HFFc6 (cell line): ENCODE measurements around the gene WDR81. TPM values are rescaled to one million over a fixed set of nuclear protein-coding genes. Genes with fewer than 3 reads are reported as not detected.

Experiments
- DNase-seq: peaks from one replicate; pipeline ENCODE4 v3.0.0-alpha.2; 2018
- H3K27ac Mint-ChIP-seq: 2 replicates; pipeline ENCODE4 v1.8.0; 2020; ENCODE audit warnings: mild to moderate bottlenecking, mixed read lengths
- H3K27me3 Mint-ChIP-seq: 2 replicates; pipeline ENCODE4 v1.8.0; 2021; ENCODE audit warnings: mild to moderate bottlenecking, moderate library complexity, mixed read lengths; ENCODE audit not compliant: insufficient read depth
- H3K36me3 Mint-ChIP-seq: 2 replicates; pipeline ENCODE4 v1.8.0; 2021; ENCODE audit warnings: low read depth, mixed read lengths
- H3K4me1 Mint-ChIP-seq: 2 replicates; pipeline ENCODE4 v1.8.0; 2020; ENCODE audit warnings: low read depth, mixed read lengths
- H3K4me3 Mint-ChIP-seq: 2 replicates; pipeline ENCODE4 v1.8.0; 2020; ENCODE audit warnings: mild to moderate bottlenecking, moderate library complexity, mixed read lengths
- H3K9me3 Mint-ChIP-seq: 2 replicates; pipeline ENCODE4 v1.8.0; 2020; ENCODE audit warnings: mild to moderate bottlenecking, mixed read lengths
- total RNA-seq, 6 experiments: library from RNA; stranded (reverse); fragmentation: NEBNext Ultra II Directional; extraction: Animal tissue kit (Norgen Biotek cat#: 25700); gene quantifications; 2 replicates in 1 of 6; 3 replicates in 5 of 6; pipeline ENCODE4 v1.2.3, GENCODE V29; 2021
- TF ChIP-seq, protein P1 (sequence below): fragments of 200-600 bp; sonication (generic); IDR thresholded peaks from 2 replicates; pipeline ENCODE4 v1.5.0; 2021; ENCODE audit warnings: antibody characterized with exemption, mild to moderate bottlenecking

The WDR81 gene
- total RNA-seq, 6 experiments from 2014 or later, result 12.5 to 18.1 (median 13.2) TPM

DNA sequence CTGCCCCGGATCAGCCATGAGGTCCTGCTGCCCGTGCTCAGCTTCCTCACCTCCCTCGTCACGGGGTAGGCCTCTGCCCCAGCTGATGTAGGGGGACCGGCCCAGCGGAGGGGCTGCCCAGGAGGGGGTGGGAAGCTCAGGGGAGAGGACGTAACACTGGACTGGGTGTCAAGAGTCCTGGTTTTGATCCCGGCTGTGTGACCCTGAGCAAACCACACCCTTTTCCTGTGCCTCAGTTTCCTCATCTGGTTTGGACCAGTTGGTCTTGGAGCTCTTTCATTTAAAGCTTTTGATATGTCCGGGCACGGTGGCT lies 6.6 kb downstream of the WDR81 start:
- peak overlapping the region; percentile 90 for H3K27ac Mint-ChIP-seq
- peaks cover 16% of the 10 kb centered on the region for H3K4me1 Mint-ChIP-seq
- H3K9me3 Mint-ChIP-seq, result no peaks in the 10 kb centered on the region
- peaks cover 4% of the 10 kb centered on the region for H3K27me3 Mint-ChIP-seq
- no peak for DNase-seq
- H3K36me3 Mint-ChIP-seq, result peaks cover 11% of the 10 kb centered on the region
- 0 out of 2 replicates have a peak overlapping the region, but pooled peaks have one; percentile 25 for H3K4me3 Mint-ChIP-seq
- TF ChIP-seq, protein P1, sequence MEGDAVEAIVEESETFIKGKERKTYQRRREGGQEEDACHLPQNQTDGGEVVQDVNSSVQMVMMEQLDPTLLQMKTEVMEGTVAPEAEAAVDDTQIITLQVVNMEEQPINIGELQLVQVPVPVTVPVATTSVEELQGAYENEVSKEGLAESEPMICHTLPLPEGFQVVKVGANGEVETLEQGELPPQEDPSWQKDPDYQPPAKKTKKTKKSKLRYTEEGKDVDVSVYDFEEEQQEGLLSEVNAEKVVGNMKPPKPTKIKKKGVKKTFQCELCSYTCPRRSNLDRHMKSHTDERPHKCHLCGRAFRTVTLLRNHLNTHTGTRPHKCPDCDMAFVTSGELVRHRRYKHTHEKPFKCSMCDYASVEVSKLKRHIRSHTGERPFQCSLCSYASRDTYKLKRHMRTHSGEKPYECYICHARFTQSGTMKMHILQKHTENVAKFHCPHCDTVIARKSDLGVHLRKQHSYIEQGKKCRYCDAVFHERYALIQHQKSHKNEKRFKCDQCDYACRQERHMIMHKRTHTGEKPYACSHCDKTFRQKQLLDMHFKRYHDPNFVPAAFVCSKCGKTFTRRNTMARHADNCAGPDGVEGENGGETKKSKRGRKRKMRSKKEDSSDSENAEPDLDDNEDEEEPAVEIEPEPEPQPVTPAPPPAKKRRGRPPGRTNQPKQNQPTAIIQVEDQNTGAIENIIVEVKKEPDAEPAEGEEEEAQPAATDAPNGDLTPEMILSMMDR, result no peak

DNA sequence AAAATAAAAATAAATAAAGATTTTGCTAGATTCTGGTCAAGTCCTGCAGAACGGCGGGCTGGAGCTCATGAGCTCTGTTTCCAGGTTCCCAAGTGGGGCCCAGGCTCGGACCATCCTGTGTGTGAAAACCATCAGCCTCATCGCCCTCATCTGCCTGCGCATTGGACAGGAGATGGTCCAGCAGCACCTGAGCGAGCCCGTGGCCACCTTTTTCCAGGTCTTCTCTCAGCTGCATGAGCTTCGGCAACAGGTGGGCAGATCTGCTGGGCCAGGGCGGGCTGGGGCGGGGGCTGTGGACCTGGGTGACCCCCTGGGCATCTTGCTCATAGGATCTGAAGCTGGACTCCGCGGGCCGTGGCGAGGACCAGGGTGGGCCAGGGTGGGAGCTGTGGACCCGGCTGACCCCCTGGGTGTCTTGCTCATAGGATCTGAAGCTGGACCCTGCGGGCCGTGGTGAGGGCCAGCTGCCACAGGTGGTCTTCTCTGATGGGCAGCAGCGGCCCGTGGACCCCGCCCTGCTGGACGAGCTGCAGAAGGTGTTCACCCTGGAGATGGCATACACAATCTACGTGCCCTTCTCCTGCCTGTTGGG lies 7.8 kb downstream of the WDR81 start:
- no peak overlapping the region for H3K27ac Mint-ChIP-seq
- H3K4me3 Mint-ChIP-seq, result no peak overlapping the region
- H3K4me1 Mint-ChIP-seq, result peaks cover 16% of the 10 kb centered on the region
- no peaks in the 10 kb centered on the region for H3K9me3 Mint-ChIP-seq
- DNase-seq, result no peak
- peaks cover 4% of the 10 kb centered on the region for H3K27me3 Mint-ChIP-seq
- TF ChIP-seq, protein P1, result no peak
- H3K36me3 Mint-ChIP-seq, result peaks cover 16% of the 10 kb centered on the region

DNA sequence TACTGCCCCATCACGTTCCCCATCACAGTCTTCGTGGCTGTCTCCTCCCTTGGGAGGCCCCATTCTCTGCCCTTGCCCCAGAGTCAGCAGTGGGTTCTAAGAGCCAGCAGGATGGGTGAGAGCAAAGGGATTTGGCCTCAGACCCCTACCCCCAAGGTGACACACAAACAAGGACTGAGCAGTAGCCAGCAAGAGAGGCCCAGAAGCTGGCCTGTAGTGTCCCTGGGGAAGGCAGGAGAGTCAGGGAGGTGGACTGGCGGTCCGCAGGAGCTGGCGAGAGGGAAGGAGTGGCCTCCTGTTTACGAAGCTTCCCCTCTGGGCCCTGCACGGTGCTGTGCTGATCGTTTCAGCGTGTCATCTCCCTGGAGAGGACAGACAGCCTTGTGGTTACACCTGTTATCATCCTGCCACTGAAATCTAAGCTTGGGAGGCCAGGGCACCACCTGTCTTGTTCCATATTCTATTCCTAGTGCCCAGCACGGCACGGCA lies 8.4 kb downstream of the WDR81 start:
- TF ChIP-seq, protein P1, result no peak
- peaks cover 4% of the 10 kb centered on the region for H3K27me3 Mint-ChIP-seq
- H3K36me3 Mint-ChIP-seq, result peaks cover 20% of the 10 kb centered on the region
- H3K27ac Mint-ChIP-seq, result no peak overlapping the region
- no peak for DNase-seq
- no peak overlapping the region for H3K4me3 Mint-ChIP-seq
- no peaks in the 10 kb centered on the region for H3K9me3 Mint-ChIP-seq
- H3K4me1 Mint-ChIP-seq, result peaks cover 16% of the 10 kb centered on the region

DNA sequence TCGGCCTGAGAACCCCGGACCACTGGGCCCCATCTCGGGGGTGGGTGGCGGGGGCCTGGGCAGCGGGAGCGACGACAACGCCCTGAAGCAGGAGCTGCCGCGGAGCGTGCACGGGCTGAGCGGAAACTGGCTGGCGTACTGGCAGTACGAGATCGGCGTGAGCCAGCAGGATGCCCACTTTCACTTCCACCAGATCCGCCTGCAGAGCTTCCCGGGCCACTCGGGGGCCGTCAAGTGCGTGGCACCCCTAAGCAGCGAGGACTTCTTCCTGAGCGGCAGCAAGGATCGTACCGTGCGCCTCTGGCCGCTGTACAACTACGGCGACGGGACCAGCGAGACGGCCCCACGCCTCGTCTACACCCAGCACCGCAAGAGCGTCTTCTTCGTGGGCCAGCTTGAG lies 9.3 kb downstream of the WDR81 start:
- TF ChIP-seq, protein P1, result no peak
- Mint-ChIP-seq H3K36me3 (peaks cover 18% of the 10 kb centered on the region), H3K4me3 (no peak overlapping the region), H3K9me3 (no peaks in the 10 kb centered on the region), H3K27ac (no peak overlapping the region), H3K27me3 (peaks cover 2% of the 10 kb centered on the region; the same call in 1 of the 2 replicates), H3K4me1 (peaks cover 16% of the 10 kb centered on the region)
- no peak for DNase-seq

DNA sequence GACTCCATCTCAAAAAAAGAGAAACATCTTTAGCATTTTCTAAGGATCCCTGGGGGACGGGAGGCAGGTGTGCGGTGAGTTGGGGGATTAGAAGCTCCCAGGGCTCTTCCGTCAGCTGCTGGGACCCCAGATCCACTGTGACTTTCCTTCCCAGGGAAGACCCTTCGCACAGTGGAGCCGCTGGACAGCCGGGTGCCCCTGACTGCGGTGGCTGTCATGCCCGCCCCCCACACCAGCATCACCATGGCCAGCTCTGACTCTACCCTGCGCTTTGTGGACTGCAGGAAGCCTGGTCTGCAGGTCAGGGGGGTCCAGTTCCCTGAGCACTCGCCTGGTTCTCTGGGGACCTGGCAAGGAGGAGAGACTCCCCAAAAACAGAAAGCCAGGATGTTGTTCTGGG lies 10.9 kb downstream of the WDR81 start:
- Mint-ChIP-seq H3K9me3 (no peaks in the 10 kb centered on the region), H3K36me3 (peaks cover 18% of the 10 kb centered on the region), H3K4me1 (peaks cover 6% of the 10 kb centered on the region)

More for the DNA sequence above, 10.9 kb downstream of the WDR81 start:
- TF ChIP-seq, protein P1, result no peak
- peaks cover 2% of the 10 kb centered on the region; the same call in 1 of the 2 replicates for H3K27me3 Mint-ChIP-seq
- no peak overlapping the region for H3K27ac Mint-ChIP-seq
- no peak overlapping the region for H3K4me3 Mint-ChIP-seq
- no peak for DNase-seq
